GM23338 (cell line): ENCODE data around the gene USP30. TPM values are rescaled to one million over a fixed set of nuclear protein-coding genes. Genes with fewer than 3 reads are reported as not detected.

Experiments used
- CREB1 ChIP-seq: fragments of 250-450 bp; sonication (Bioruptor Pico); IDR thresholded peaks from 2 replicates; pipeline ENCODE4 v1.5.0; 2020; ENCODE audit warnings: low read depth, mild to moderate bottlenecking, moderate library complexity
- JUNB ChIP-seq: IDR thresholded peaks from one replicate; pipeline ENCODE4 v1.6.1; 2016; ENCODE audit warnings: antibody characterized with exemption; ENCODE audit not compliant: unreplicated experiment
- ZNF462 ChIP-seq: fragments of 250-450 bp; sonication (Bioruptor Pico); IDR thresholded peaks from 2 replicates; pipeline ENCODE4 v1.5.0; 2020; ENCODE audit warnings: mild to moderate bottlenecking, moderate library complexity
- polyA plus RNA-seq: library from polyadenylated mRNA; unstranded; fragments of >200 nt; fragmentation: Nextera tagmentation; extraction: Ambion mirVana; gene quantifications from 2 replicates; pipeline ENCODE4 v1.2.1, GENCODE V29; 2016
- total RNA-seq: library from RNA; depleted of rRNA; stranded (reverse); fragments of >200 nt; shearing (Covaris generic); gene quantifications from 2 replicates; pipeline ENCODE4 v1.2.3, GENCODE V29; 2014
- TF ChIP-seq, protein P1 (sequence below): IDR thresholded peaks from one replicate; pipeline ENCODE4 v1.6.1; 2018; ENCODE audit warnings: antibody characterized with exemption; ENCODE audit not compliant: unreplicated experiment

USP30 gene
- total and polyA plus RNA-seq, 2 experiments from 2014 or later: 2.9 to 6.1 TPM

DNA sequence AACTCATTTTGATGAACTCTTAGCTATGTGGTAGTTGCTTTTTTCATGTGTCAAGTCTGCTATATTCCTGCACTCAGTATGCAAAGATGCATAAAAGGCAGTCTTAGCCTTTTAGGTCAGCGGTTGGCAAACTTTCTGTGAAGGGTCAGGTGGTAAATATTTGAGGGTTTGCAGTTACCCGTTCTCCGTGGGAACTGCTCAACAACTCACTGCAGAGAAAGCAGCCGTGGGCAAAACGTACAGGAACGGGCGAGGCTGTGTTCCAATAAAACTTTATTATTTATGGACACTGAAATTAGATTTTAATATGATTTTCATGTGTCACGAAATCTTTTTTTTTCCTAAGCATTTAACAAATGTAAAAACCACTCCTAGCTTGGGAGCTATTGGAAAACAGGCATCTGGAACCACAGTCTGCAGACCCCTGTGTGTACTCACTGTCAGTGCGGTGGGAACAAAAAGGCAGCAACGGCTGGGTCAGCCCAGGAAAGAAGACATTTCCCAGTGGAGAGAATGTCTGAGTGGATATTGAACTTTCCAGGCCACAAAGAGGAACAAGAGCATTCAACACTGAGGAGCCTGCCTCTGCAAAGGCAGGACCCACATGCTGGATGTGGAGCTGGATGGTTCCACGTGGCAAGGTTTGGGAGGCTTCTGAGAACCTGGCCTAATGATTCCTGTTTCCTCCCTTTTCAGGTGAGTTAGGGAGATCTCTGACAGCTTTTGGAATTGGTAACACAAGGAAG is 60.5 kb downstream of the USP30 start (continued):
- TF ChIP-seq ZNF462 (CRISPR knock-in tag) (no peak), JUNB (no peak), CREB1 (CRISPR knock-in tag) (no peak)
- TF ChIP-seq, protein P1, sequence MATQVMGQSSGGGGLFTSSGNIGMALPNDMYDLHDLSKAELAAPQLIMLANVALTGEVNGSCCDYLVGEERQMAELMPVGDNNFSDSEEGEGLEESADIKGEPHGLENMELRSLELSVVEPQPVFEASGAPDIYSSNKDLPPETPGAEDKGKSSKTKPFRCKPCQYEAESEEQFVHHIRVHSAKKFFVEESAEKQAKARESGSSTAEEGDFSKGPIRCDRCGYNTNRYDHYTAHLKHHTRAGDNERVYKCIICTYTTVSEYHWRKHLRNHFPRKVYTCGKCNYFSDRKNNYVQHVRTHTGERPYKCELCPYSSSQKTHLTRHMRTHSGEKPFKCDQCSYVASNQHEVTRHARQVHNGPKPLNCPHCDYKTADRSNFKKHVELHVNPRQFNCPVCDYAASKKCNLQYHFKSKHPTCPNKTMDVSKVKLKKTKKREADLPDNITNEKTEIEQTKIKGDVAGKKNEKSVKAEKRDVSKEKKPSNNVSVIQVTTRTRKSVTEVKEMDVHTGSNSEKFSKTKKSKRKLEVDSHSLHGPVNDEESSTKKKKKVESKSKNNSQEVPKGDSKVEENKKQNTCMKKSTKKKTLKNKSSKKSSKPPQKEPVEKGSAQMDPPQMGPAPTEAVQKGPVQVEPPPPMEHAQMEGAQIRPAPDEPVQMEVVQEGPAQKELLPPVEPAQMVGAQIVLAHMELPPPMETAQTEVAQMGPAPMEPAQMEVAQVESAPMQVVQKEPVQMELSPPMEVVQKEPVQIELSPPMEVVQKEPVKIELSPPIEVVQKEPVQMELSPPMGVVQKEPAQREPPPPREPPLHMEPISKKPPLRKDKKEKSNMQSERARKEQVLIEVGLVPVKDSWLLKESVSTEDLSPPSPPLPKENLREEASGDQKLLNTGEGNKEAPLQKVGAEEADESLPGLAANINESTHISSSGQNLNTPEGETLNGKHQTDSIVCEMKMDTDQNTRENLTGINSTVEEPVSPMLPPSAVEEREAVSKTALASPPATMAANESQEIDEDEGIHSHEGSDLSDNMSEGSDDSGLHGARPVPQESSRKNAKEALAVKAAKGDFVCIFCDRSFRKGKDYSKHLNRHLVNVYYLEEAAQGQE: no peak
